GM23338 (cell line): Measurements from ENCODE around the gene USPL1. TPM values are rescaled to one million over a fixed set of nuclear protein-coding genes. Genes with fewer than 3 reads are reported as not detected.

ENCODE experiments used
- ATAC-seq: fragments of 200-7000 bp; cut with Tn5 transposase; 3 replicates; pipeline ENCODE4 v1.9.1; 2020
- DNase-seq: peaks from one replicate; pipeline ENCODE4 v3.0.0-alpha.2; 2015; ENCODE audit warnings: low spot score
- H2AFZ ChIP-seq: fragments of 200-600 bp; sonication (generic); 2 replicates; pipeline ENCODE4 v1.8.0; 2016; ENCODE audit warnings: antibody characterized with exemption, mild to moderate bottlenecking, moderate library complexity
- H3F3A ChIP-seq: fragments of 200-600 bp; sonication (generic); replicated peaks from 2 replicates; pipeline ENCODE4 v1.8.0; 2017; ENCODE audit warnings: antibody characterized with exemption, mixed run types, low read depth
- H3K27ac ChIP-seq: fragments of 200-600 bp; sonication (generic); 2 replicates; pipeline ENCODE4 v1.6.1; 2016; ENCODE audit warnings: low read depth
- H3K27me3 ChIP-seq: fragments of 200-600 bp; sonication (generic); 2 replicates; pipeline ENCODE4 v1.8.0; 2016; ENCODE audit warnings: mild to moderate bottlenecking, mixed run types, moderate library complexity; ENCODE audit not compliant: insufficient read depth
- H3K36me3 ChIP-seq: fragments of 200-600 bp; sonication (generic); 2 replicates; pipeline ENCODE4 v1.8.0; 2016; ENCODE audit warnings: mild to moderate bottlenecking; ENCODE audit not compliant: insufficient read depth
- H3K4me1 ChIP-seq: fragments of 200-600 bp; sonication (generic); 2 replicates; pipeline ENCODE4 v1.8.0; 2016; ENCODE audit warnings: mild to moderate bottlenecking, moderate library complexity; ENCODE audit not compliant: insufficient read depth
- H3K4me2 ChIP-seq: fragments of 200-600 bp; sonication (generic); 2 replicates; pipeline ENCODE4 v1.7.1; 2017; ENCODE audit warnings: mixed run types
- H3K4me3 ChIP-seq: fragments of 200-600 bp; sonication (generic); 2 replicates; pipeline ENCODE4 v1.6.1; 2016; ENCODE audit warnings: mixed run types
- H3K79me2 ChIP-seq: fragments of 200-600 bp; sonication (generic); replicated peaks from 2 replicates; pipeline ENCODE4 v1.8.0; 2017; ENCODE audit warnings: mild to moderate bottlenecking; ENCODE audit not compliant: insufficient read depth
- H3K9me2 ChIP-seq: fragments of 200-600 bp; sonication (generic); 2 replicates; pipeline ENCODE4 v1.8.0; 2017; ENCODE audit not compliant: insufficient read depth
- H4K20me1 ChIP-seq: fragments of 200-600 bp; sonication (generic); replicated peaks from 2 replicates; pipeline ENCODE4 v1.8.0; 2017; ENCODE audit warnings: mild to moderate bottlenecking; ENCODE audit not compliant: insufficient read depth
- H3K27ac Mint-ChIP-seq: 2 replicates; pipeline ENCODE4 v1.8.0; 2020; ENCODE audit warnings: inconsistent platforms, mild to moderate bottlenecking, moderate library complexity, mixed read lengths
- H3K27me3 Mint-ChIP-seq: 3 replicates; pipeline ENCODE4 v1.8.0; 2022; ENCODE audit warnings: low read depth, mild to moderate bottlenecking, moderate library complexity, mixed read lengths, inconsistent platforms; ENCODE audit not compliant: insufficient read depth, poor library complexity
- H3K36me3 Mint-ChIP-seq: 3 replicates; pipeline ENCODE4 v1.8.0; 2021; ENCODE audit warnings: low read depth, mild to moderate bottlenecking, inconsistent platforms, moderate library complexity, mixed read lengths
- H3K4me1 Mint-ChIP-seq: 3 replicates; pipeline ENCODE4 v1.8.0; 2020; ENCODE audit warnings: mild to moderate bottlenecking, inconsistent platforms, mixed read lengths
- H3K4me3 Mint-ChIP-seq: 3 replicates; pipeline ENCODE4 v1.8.0; 2021; ENCODE audit warnings: moderate library complexity, mild to moderate bottlenecking, inconsistent platforms, mixed read lengths
- H3K9me3 Mint-ChIP-seq: 3 replicates; pipeline ENCODE4 v1.8.0; 2020; ENCODE audit warnings: moderate library complexity, mild to moderate bottlenecking, inconsistent platforms, mixed read lengths
- CREB1 ChIP-seq: fragments of 250-450 bp; sonication (Bioruptor Pico); IDR thresholded peaks from 2 replicates; pipeline ENCODE4 v1.5.0; 2020; ENCODE audit warnings: low read depth, mild to moderate bottlenecking, moderate library complexity
- ETS1 ChIP-seq: IDR thresholded peaks from 2 replicates; pipeline ENCODE4 v1.6.1; 2016; ENCODE audit warnings: antibody characterized with exemption
- EZH2 ChIP-seq: fragments of 200-600 bp; sonication (generic); IDR thresholded peaks from one replicate; pipeline ENCODE4 v1.8.0; 2017; ENCODE audit warnings: antibody characterized with exemption, mild to moderate bottlenecking, low read depth; ENCODE audit not compliant: unreplicated experiment
- EZH2phosphoT487 ChIP-seq: fragments of 200-600 bp; sonication (generic); IDR thresholded peaks from one replicate; pipeline ENCODE4 v1.8.1; 2018; ENCODE audit warnings: antibody characterized with exemption; ENCODE audit not compliant: unreplicated experiment
- JUNB ChIP-seq: IDR thresholded peaks from one replicate; pipeline ENCODE4 v1.6.1; 2016; ENCODE audit warnings: antibody characterized with exemption; ENCODE audit not compliant: unreplicated experiment
- NANOG ChIP-seq: IDR thresholded peaks from 2 replicates; pipeline ENCODE4 v1.6.1; 2016; ENCODE audit warnings: antibody characterized with exemption, borderline replicate concordance
- POLR2AphosphoS5 ChIP-seq: IDR thresholded peaks from 2 replicates; pipeline ENCODE4 v1.6.1; 2016; ENCODE audit warnings: antibody characterized with exemption, low read depth
- REST ChIP-seq: IDR thresholded peaks from one replicate; pipeline ENCODE4 v1.6.1; 2018; ENCODE audit warnings: antibody characterized with exemption; ENCODE audit not compliant: unreplicated experiment
- STAT1 ChIP-seq: IDR thresholded peaks from one replicate; pipeline ENCODE4 v1.6.1; 2016; ENCODE audit warnings: antibody characterized with exemption; ENCODE audit not compliant: unreplicated experiment
- ZNF114 ChIP-seq: fragments of 250-450 bp; sonication (Bioruptor Pico); IDR thresholded peaks from 2 replicates; pipeline ENCODE4 v1.5.0; 2020; ENCODE audit warnings: mild to moderate bottlenecking, moderate library complexity
- ZNF331 ChIP-seq: fragments of 250-450 bp; sonication (Bioruptor Pico); IDR thresholded peaks from 2 replicates; pipeline ENCODE4 v1.5.0; 2020; ENCODE audit warnings: low read depth, mild to moderate bottlenecking, moderate library complexity
- ZNF462 ChIP-seq: fragments of 250-450 bp; sonication (Bioruptor Pico); IDR thresholded peaks from 2 replicates; pipeline ENCODE4 v1.5.0; 2020; ENCODE audit warnings: mild to moderate bottlenecking, moderate library complexity
- polyA plus RNA-seq: library from polyadenylated mRNA; unstranded; fragments of >200 nt; fragmentation: Nextera tagmentation; extraction: Ambion mirVana; gene quantifications from 2 replicates; pipeline ENCODE4 v1.2.1, GENCODE V29; 2016
- total RNA-seq: library from RNA; depleted of rRNA; stranded (reverse); fragments of >200 nt; shearing (Covaris generic); gene quantifications from 2 replicates; pipeline ENCODE4 v1.2.3, GENCODE V29; 2014
- TF ChIP-seq, protein P1 (sequence below), 2 experiments: fragments of 200-600 bp in 1 of 2; sonication (generic) in 1 of 2; conservative IDR thresholded peaks; 2 replicates each; pipeline versions ENCODE4 v1.5.1 to v1.6.1; 2016 to 2017; ENCODE audit warnings: antibody characterized with exemption in 2 of 2, low read depth in 2 of 2, mild to moderate bottlenecking in 2 of 2, moderate library complexity in 1 of 2

USPL1 gene
- total and polyA plus RNA-seq, 2 experiments from 2014 or later = 12.4 to 24.1 TPM

- DNase-seq = no peak
- H3F3A ChIP-seq = no peaks in the 10 kb centered on the region
- no peaks in the 10 kb centered on the region; the same call in 2 of the 3 replicates for H3K36me3 Mint-ChIP-seq
- H3K27ac Mint-ChIP-seq = no peak overlapping the region
- H3K4me2 ChIP-seq = no peak overlapping the region
- H3K4me3 ChIP-seq = no peak overlapping the region
- no peak overlapping the region for H3K4me3 Mint-ChIP-seq
- H3K9me3 Mint-ChIP-seq = no peaks in the 10 kb centered on the region
- no peak overlapping the region for H2AFZ ChIP-seq
- H3K36me3 ChIP-seq = no peaks in the 10 kb centered on the region
- peaks cover 17% of the 10 kb centered on the region for H3K4me1 Mint-ChIP-seq
- H3K79me2 ChIP-seq = no peaks in the 10 kb centered on the region
- peaks cover 3% of the 10 kb centered on the region; the same call in 1 of the 2 replicates for H4K20me1 ChIP-seq
- no peak for ATAC-seq
- TF ChIP-seq STAT1 (no peak), NANOG (no peak), ETS1 (no peak), REST (no peak), JUNB (no peak), ZNF114 (CRISPR knock-in tag) (no peak), CREB1 (CRISPR knock-in tag) (no peak), POLR2AphosphoS5 (no peak), EZH2phosphoT487 (no peak), ZNF462 (no peak), EZH2 (no peak), ZNF331 (CRISPR knock-in tag) (no peak)
- TF ChIP-seq, protein P1, sequence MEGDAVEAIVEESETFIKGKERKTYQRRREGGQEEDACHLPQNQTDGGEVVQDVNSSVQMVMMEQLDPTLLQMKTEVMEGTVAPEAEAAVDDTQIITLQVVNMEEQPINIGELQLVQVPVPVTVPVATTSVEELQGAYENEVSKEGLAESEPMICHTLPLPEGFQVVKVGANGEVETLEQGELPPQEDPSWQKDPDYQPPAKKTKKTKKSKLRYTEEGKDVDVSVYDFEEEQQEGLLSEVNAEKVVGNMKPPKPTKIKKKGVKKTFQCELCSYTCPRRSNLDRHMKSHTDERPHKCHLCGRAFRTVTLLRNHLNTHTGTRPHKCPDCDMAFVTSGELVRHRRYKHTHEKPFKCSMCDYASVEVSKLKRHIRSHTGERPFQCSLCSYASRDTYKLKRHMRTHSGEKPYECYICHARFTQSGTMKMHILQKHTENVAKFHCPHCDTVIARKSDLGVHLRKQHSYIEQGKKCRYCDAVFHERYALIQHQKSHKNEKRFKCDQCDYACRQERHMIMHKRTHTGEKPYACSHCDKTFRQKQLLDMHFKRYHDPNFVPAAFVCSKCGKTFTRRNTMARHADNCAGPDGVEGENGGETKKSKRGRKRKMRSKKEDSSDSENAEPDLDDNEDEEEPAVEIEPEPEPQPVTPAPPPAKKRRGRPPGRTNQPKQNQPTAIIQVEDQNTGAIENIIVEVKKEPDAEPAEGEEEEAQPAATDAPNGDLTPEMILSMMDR (conservative IDR thresholded peaks at IDR 0.05; ENCODE audit: low read depth in 2 of 2) = no peak
- H3K27ac ChIP-seq = no peak overlapping the region
- H3K27me3 Mint-ChIP-seq = peaks cover 4% of the 10 kb centered on the region
- H3K9me2 ChIP-seq = no peaks in the 10 kb centered on the region
- no peaks in the 10 kb centered on the region for H3K27me3 ChIP-seq
- H3K4me1 ChIP-seq = no peaks in the 10 kb centered on the region
These were observed 12.7 kb upstream of the USPL1 start for GRCh38 chr13:30605052-30605451.
